Measurements from ENCODE around the gene CAPN5. TPM values are rescaled to one million over a fixed set of nuclear protein-coding genes. Genes with fewer than 3 reads are reported as not detected.

Gene CAPN5
- total RNA-seq, 1 donor from 2014 or later = 7.4 TPM

DNA sequence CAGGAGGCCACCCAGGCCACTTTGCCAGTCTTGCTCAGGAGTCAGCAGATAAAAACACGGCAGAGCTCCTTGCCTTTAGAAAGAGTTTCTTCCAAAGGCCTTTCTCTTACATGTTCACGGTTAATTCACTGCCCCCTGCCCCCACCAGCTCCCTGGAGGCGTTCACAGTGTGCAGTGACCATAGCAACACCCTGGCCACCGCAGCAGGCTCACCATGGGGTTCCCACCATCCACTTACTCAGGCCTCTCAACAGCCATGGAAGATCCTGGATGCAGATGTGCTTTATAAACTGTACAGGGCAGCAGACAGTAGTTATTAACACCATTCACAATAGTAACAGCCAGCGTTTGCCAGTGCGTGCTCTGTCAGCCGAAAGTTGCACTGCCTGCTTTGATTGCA lies 50.7 kb downstream of the CAPN5 start:
- Histone ChIP-seq H3K27me3 (no peaks in the 10 kb centered on the region), H3K27ac (no peak overlapping the region), H3K9me3 (ENCODE audit: low read depth) (no peaks in the 10 kb centered on the region), H3K4me2 (no peak overlapping the region), H3K9ac (no peak overlapping the region), H3K36me3 (no peaks in the 10 kb centered on the region), H3F3A (ENCODE audit: low read depth) (no peaks in the 10 kb centered on the region), H4K20me1 (ENCODE audit: low read depth) (no peaks in the 10 kb centered on the region), H2AFZ (replicated peaks) (no peak overlapping the region), H3K4me1 (peaks cover 4% of the 10 kb centered on the region), H3K79me2 (ENCODE audit: low read depth) (no peaks in the 10 kb centered on the region), H3K4me3 (no peak overlapping the region)
- no peak overlapping the region for H3K4me3 Mint-ChIP-seq
- peak overlapping the region; percentile 82 for H3K27ac Mint-ChIP-seq
- H3K36me3 Mint-ChIP-seq = peaks cover 4% of the 10 kb centered on the region
- peaks cover 13% of the 10 kb centered on the region for H3K27me3 Mint-ChIP-seq (ENCODE audit: insufficient read depth, low read depth)
- H3K9me3 Mint-ChIP-seq = no peaks in the 10 kb centered on the region
- DNase-seq (ENCODE audit: low spot score) = no peak
- TF ChIP-seq EZH2phosphoT487 (IDR thresholded peaks at IDR 0.05) (no peak), EZH2 (IDR thresholded peaks at IDR 0.05) (no peak)
- TF ChIP-seq, protein P1, sequence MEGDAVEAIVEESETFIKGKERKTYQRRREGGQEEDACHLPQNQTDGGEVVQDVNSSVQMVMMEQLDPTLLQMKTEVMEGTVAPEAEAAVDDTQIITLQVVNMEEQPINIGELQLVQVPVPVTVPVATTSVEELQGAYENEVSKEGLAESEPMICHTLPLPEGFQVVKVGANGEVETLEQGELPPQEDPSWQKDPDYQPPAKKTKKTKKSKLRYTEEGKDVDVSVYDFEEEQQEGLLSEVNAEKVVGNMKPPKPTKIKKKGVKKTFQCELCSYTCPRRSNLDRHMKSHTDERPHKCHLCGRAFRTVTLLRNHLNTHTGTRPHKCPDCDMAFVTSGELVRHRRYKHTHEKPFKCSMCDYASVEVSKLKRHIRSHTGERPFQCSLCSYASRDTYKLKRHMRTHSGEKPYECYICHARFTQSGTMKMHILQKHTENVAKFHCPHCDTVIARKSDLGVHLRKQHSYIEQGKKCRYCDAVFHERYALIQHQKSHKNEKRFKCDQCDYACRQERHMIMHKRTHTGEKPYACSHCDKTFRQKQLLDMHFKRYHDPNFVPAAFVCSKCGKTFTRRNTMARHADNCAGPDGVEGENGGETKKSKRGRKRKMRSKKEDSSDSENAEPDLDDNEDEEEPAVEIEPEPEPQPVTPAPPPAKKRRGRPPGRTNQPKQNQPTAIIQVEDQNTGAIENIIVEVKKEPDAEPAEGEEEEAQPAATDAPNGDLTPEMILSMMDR (IDR thresholded peaks at IDR 0.05) = no peak
- H3K4me1 Mint-ChIP-seq = peaks cover 22% of the 10 kb centered on the region

- H3K27ac ChIP-seq = no peak overlapping the region
- H3K79me2 ChIP-seq (ENCODE audit: low read depth) = no peaks in the 10 kb centered on the region
- Mint-ChIP-seq H3K27me3 (ENCODE audit: insufficient read depth, low read depth) (peaks cover 13% of the 10 kb centered on the region), H3K27ac (no peak overlapping the region), H3K9me3 (no peaks in the 10 kb centered on the region), H3K4me3 (no peak overlapping the region), H3K4me1 (peaks cover 22% of the 10 kb centered on the region), H3K36me3 (peaks cover 4% of the 10 kb centered on the region)
- no peak overlapping the region for H2AFZ ChIP-seq (replicated peaks)
- H3K9ac ChIP-seq = no peak overlapping the region
- H3K4me3 ChIP-seq = no peak overlapping the region
- no peak for DNase-seq (ENCODE audit: low spot score)
- H3F3A ChIP-seq (ENCODE audit: low read depth) = no peaks in the 10 kb centered on the region
- no peaks in the 10 kb centered on the region for H3K27me3 ChIP-seq
- no peak for TF ChIP-seq EZH2 (IDR thresholded peaks at IDR 0.05)
- TF ChIP-seq EZH2phosphoT487 (IDR thresholded peaks at IDR 0.05) = no peak
- H3K4me1 ChIP-seq = peaks cover 4% of the 10 kb centered on the region
- H3K36me3 ChIP-seq = no peaks in the 10 kb centered on the region
- no peaks in the 10 kb centered on the region for H3K9me3 ChIP-seq (ENCODE audit: low read depth)
- H3K4me2 ChIP-seq = no peak overlapping the region
- H4K20me1 ChIP-seq (ENCODE audit: low read depth) = no peaks in the 10 kb centered on the region
These were observed 51.3 kb downstream of the CAPN5 start for GRCh38 chr11:77118086-77118485.

DNA sequence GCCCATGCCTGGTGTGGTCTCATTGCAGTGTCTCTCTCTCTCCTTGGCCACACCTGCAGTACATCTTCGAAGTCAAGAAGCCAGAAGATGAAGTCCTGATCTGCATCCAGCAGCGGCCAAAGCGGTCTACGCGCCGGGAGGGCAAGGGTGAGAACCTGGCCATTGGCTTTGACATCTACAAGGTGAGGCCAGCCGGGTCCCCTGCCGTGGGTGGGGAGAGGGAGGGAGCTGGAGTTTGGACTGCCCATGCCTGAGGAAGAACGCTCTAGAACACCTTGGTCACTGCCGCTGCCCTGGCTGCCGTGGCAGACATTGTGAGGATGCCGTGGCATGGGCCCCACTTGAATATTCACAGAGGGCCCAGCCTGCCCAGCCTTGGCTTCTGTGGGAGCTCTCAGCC lies 52.2 kb downstream of the CAPN5 start:
- Histone ChIP-seq H3K9me3 (ENCODE audit: low read depth) (no peaks in the 10 kb centered on the region), H3K27ac (no peak overlapping the region), H3F3A (ENCODE audit: low read depth) (no peaks in the 10 kb centered on the region), H3K9ac (no peak overlapping the region), H3K79me2 (ENCODE audit: low read depth) (no peaks in the 10 kb centered on the region), H3K4me3 (no peak overlapping the region), H3K4me1 (no peaks in the 10 kb centered on the region), H4K20me1 (ENCODE audit: low read depth) (no peaks in the 10 kb centered on the region), H3K4me2 (no peak overlapping the region), H3K36me3 (no peaks in the 10 kb centered on the region), H3K27me3 (no peaks in the 10 kb centered on the region), H2AFZ (replicated peaks) (no peak overlapping the region)
- TF ChIP-seq EZH2 (IDR thresholded peaks at IDR 0.05) (no peak), EZH2phosphoT487 (IDR thresholded peaks at IDR 0.05) (no peak)
- TF ChIP-seq, protein P1 (IDR thresholded peaks at IDR 0.05) = no peak
- Mint-ChIP-seq H3K4me3 (no peak overlapping the region), H3K27ac (no peak overlapping the region), H3K27me3 (ENCODE audit: insufficient read depth, low read depth) (peaks cover 6% of the 10 kb centered on the region), H3K9me3 (no peaks in the 10 kb centered on the region), H3K4me1 (peaks cover 14% of the 10 kb centered on the region), H3K36me3 (peaks cover 4% of the 10 kb centered on the region)
- DNase-seq (ENCODE audit: low spot score) = no peak

DNA sequence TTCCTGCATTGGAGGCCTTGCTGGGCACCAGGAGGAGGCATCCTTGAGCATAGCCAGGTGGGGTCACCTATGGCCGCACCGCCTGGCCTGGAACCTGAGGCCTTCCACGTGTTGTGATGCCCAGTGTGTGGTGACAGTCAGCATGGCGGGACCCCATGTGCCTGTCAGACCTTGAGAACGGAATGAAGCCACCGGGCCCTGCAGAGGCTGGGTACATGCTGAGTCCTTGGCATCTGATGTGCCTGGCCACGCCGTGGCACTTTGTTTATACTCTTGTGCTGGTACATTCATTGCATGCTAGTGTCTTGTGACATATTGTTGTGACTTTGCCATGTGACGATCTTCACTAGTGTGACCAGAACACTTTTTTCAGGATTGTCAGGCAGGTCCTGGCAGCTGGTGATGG lies 52.8 kb downstream of the CAPN5 start:
- Histone ChIP-seq H4K20me1 (ENCODE audit: low read depth) (no peaks in the 10 kb centered on the region), H3K9me3 (ENCODE audit: low read depth) (no peaks in the 10 kb centered on the region), H3K27me3 (no peaks in the 10 kb centered on the region), H3F3A (ENCODE audit: low read depth) (no peaks in the 10 kb centered on the region), H3K4me3 (no peak overlapping the region), H3K79me2 (ENCODE audit: low read depth) (no peaks in the 10 kb centered on the region), H2AFZ (replicated peaks) (no peak overlapping the region), H3K9ac (no peak overlapping the region), H3K36me3 (no peaks in the 10 kb centered on the region), H3K4me1 (no peaks in the 10 kb centered on the region), H3K27ac (no peak overlapping the region), H3K4me2 (no peak overlapping the region)
- no peaks in the 10 kb centered on the region for H3K9me3 Mint-ChIP-seq
- no peak overlapping the region for H3K27ac Mint-ChIP-seq
- H3K27me3 Mint-ChIP-seq (ENCODE audit: insufficient read depth, low read depth) = peaks cover 6% of the 10 kb centered on the region
- no peak for DNase-seq (ENCODE audit: low spot score)
- H3K4me3 Mint-ChIP-seq = no peak overlapping the region
- H3K4me1 Mint-ChIP-seq = peaks cover 14% of the 10 kb centered on the region
- TF ChIP-seq EZH2phosphoT487 (IDR thresholded peaks at IDR 0.05) = no peak
- no peak for TF ChIP-seq EZH2 (IDR thresholded peaks at IDR 0.05)
- TF ChIP-seq, protein P1 (IDR thresholded peaks at IDR 0.05) = no peak
- H3K36me3 Mint-ChIP-seq = peaks cover 4% of the 10 kb centered on the region

Data from neural progenitor cell (in vitro differentiated cells).